H1 (cell line): Measurements from ENCODE around the gene MRPS5.

Experiments used
- CEBPB ChIP-seq: IDR thresholded peaks from 2 replicates; pipeline ENCODE4 v1.6.1; 2012; ENCODE audit warnings: low read depth, low read length
- EZH2 ChIP-seq: fragments of 200-600 bp; sonication (generic); IDR thresholded peaks from 2 replicates; pipeline ENCODE4 v1.7.1; 2012; ENCODE audit warnings: low read depth, mild to moderate bottlenecking, moderate library complexity, low read length, inconsistent platforms; ENCODE audit not compliant: severe bottlenecking
- GTF2F1 ChIP-seq: IDR thresholded peaks from 2 replicates; pipeline ENCODE4 v1.6.1; 2012; ENCODE audit warnings: low read depth, low read length, improper control_type of control experiment, borderline replicate concordance
- KDM1A ChIP-seq: fragments of 200-600, 300-600 bp; sonication (generic); IDR thresholded peaks from 2 replicates; pipeline ENCODE4 v1.7.1; 2016; ENCODE audit warnings: mild to moderate bottlenecking, low read length, borderline replicate concordance
- POLR2A ChIP-seq, 2 experiments: IDR thresholded peaks; 1 replicate in 1 of 2; 2 replicates in 1 of 2; pipeline ENCODE4 v1.6.1; 2011; ENCODE audit warnings: low read depth in 2 of 2, low read length in 2 of 2, mild to moderate bottlenecking in 2 of 2; ENCODE audit errors: control extremely low read depth in 1 of 2
- SIN3A ChIP-seq, 2 experiments: IDR thresholded peaks in 1 of 2; conservative IDR thresholded peaks in 1 of 2; 2 replicates each; pipeline ENCODE4 v1.6.1; 2011 to 2012; ENCODE audit warnings: low read length in 2 of 2, improper control_type of control experiment in 1 of 2, low read depth in 1 of 2, mild to moderate bottlenecking in 1 of 2
- SP2 ChIP-seq: IDR thresholded peaks from 2 replicates; pipeline ENCODE4 v1.6.1; 2012; ENCODE audit warnings: mild to moderate bottlenecking, low read length, inconsistent platforms
- SP4 ChIP-seq: IDR thresholded peaks from 2 replicates; pipeline ENCODE4 v1.6.1; 2012; ENCODE audit warnings: low read length, inconsistent platforms
- TEAD4 ChIP-seq: IDR thresholded peaks from 2 replicates; pipeline ENCODE4 v1.6.1; 2012; ENCODE audit warnings: low read depth, low read length, inconsistent platforms, mixed read lengths
- TF ChIP-seq, protein P1 (sequence below), 3 experiments: IDR thresholded peaks; 1 replicate in 2 of 3; 2 replicates in 1 of 3; pipeline versions ENCODE4 v1.5.1 to v1.6.1; 2011; ENCODE audit warnings: low read length in 3 of 3, mild to moderate bottlenecking in 3 of 3, inconsistent platforms in 2 of 3, low read depth in 1 of 3, moderate library complexity in 1 of 3; ENCODE audit not compliant: insufficient read depth in 1 of 3; ENCODE audit errors: control extremely low read depth in 1 of 3
- TF ChIP-seq, protein P2 (sequence below): IDR thresholded peaks from 2 replicates; pipeline ENCODE4 v1.6.1; 2012; ENCODE audit warnings: inconsistent platforms
- TF ChIP-seq, protein P3 (sequence below): IDR thresholded peaks from 2 replicates; pipeline ENCODE4 v1.6.1; 2011; ENCODE audit warnings: low read depth, mild to moderate bottlenecking, low read length; ENCODE audit not compliant: insufficient read depth

DNA sequence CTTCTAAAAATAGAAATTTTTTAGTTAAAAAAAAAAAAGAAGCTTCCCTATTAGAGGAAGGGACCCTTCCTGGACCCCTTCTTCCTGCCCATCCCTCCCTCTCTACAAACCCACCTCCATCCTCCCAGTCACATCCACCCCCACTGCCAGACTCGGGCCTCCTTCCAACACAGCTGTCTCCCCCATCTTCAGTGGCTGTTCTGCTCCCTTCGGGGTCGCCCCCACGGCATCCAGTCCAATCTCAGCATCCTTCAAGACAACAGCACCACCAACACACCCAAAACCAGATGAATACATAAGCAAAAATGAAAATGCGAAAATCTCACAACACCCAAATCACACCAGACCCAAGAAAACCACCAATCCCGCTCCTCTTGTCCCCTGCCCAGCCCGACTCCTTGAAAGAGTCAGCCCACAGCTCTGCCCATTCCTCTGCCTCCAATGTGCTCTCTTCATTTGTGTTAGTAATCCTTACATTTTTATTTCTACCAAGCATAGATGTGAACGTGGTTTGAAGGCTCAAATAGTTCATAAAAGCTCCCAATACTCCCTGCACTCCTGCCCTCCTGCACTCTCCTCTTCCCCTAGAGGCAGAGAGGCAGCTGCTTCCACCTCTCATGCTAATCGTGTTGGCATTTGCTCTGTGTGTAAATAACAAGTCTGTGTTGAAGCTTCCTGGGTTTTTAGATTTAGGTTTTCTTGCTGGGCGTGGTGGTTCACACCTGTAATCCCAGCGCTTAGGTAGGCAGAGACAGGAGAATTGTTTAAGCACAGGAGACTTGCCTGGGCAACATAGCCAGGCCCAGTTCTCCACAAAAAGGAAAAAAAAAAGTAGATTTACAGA lies 59.1 kb downstream of the MRPS5 start:
- TF ChIP-seq, protein P1, sequence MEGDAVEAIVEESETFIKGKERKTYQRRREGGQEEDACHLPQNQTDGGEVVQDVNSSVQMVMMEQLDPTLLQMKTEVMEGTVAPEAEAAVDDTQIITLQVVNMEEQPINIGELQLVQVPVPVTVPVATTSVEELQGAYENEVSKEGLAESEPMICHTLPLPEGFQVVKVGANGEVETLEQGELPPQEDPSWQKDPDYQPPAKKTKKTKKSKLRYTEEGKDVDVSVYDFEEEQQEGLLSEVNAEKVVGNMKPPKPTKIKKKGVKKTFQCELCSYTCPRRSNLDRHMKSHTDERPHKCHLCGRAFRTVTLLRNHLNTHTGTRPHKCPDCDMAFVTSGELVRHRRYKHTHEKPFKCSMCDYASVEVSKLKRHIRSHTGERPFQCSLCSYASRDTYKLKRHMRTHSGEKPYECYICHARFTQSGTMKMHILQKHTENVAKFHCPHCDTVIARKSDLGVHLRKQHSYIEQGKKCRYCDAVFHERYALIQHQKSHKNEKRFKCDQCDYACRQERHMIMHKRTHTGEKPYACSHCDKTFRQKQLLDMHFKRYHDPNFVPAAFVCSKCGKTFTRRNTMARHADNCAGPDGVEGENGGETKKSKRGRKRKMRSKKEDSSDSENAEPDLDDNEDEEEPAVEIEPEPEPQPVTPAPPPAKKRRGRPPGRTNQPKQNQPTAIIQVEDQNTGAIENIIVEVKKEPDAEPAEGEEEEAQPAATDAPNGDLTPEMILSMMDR (IDR thresholded peaks at IDR 0.05; ENCODE audit: control extremely low read depth in 1 of 3, insufficient read depth in 1 of 3, low read depth in 1 of 3, low read length in 3 of 3), result no peak
- TF ChIP-seq TEAD4 (no peak), EZH2 (no peak), SP4 (no peak), KDM1A (no peak), CEBPB (no peak), GTF2F1 (no peak), POLR2A (IDR thresholded peaks at IDR 0.05; ENCODE audit: control extremely low read depth in 1 of 2, low read depth in 2 of 2, low read length in 2 of 2) (no peak), SIN3A (conservative IDR thresholded peaks at IDR 0.05 in 1 of 2, IDR thresholded peaks at IDR 0.05 in 1 of 2; ENCODE audit: low read depth in 1 of 2, low read length in 2 of 2) (no peak), SP2 (no peak)
- TF ChIP-seq, protein P2, sequence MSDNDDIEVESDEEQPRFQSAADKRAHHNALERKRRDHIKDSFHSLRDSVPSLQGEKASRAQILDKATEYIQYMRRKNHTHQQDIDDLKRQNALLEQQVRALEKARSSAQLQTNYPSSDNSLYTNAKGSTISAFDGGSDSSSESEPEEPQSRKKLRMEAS, result no peak
- TF ChIP-seq, protein P3, sequence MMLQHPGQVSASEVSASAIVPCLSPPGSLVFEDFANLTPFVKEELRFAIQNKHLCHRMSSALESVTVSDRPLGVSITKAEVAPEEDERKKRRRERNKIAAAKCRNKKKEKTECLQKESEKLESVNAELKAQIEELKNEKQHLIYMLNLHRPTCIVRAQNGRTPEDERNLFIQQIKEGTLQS, result no peak
